Measurements from ENCODE around the gene TOP2A. TPM values are rescaled to one million over a fixed set of nuclear protein-coding genes. Genes with fewer than 3 reads are reported as not detected.

The TOP2A gene
- total RNA-seq, 4 donors from 2014 or later: 0.26 to 145 (median 1.9) TPM; not detected in 1

- Histone ChIP-seq H3K4me1 (peaks cover 42 to 63% of the 10 kb centered on the region in 2 donors), H3K27ac (peak overlapping the region; percentile 89 to 95), H3K9me3 (no peaks in the 10 kb centered on the region), H3K4me3 (no peak overlapping the region), H3K36me3 (no peaks in the 10 kb centered on the region), H3K27me3 (no peaks in the 10 kb centered on the region)
- peak in 1 of 2 donors; percentile 29 for DNase-seq
- intact Hi-C loops (cut with DNase I; ENCODE audit: low total_unique reads): no loop called here
- TF ChIP-seq CTCF (IDR thresholded peaks at IDR 0.05): no peak
- no peak for TF ChIP-seq POLR2A (IDR thresholded peaks at IDR 0.05)
Measured at GRCh38 chr17:40346765-40347158, 70.9 kb downstream of the TOP2A start.

- intact Hi-C loops (cut with DNase I; ENCODE audit: low total_unique reads): no loop called here
Measured at GRCh38 chr17:40345994-40346764, 71.5 kb downstream of the TOP2A start.

GRCh38 chr17:40345161-40345993 lies 72.3 kb downstream of the TOP2A start:
- no peaks in the 10 kb centered on the region for H3K9me3 ChIP-seq
- peaks cover 40 to 64% of the 10 kb centered on the region in 2 donors for H3K4me1 ChIP-seq
- peak overlapping the region; percentile 59 to 93 for H3K4me3 ChIP-seq
- intact Hi-C loops (cut with DNase I; ENCODE audit: low total_unique reads): no loop called here
- peak; percentile 61 to 74 for DNase-seq
- peak in 1 of 4 experiments; percentile 2 for TF ChIP-seq CTCF (IDR thresholded peaks at IDR 0.05)
- peak in 1 of 2 donors; percentile 39 for TF ChIP-seq POLR2A (IDR thresholded peaks at IDR 0.05)
- H3K27ac ChIP-seq: peak overlapping the region; percentile 89 to 95
- no peaks in the 10 kb centered on the region for H3K27me3 ChIP-seq
- no peaks in the 10 kb centered on the region for H3K36me3 ChIP-seq

More at GRCh38 chr17:40345994-40346764, 71.5 kb downstream of the TOP2A start:
- H3K27me3 ChIP-seq: no peaks in the 10 kb centered on the region
- H3K4me3 ChIP-seq: peak overlapping the region; percentile 59 to 93
- TF ChIP-seq POLR2A (IDR thresholded peaks at IDR 0.05): no peak
- TF ChIP-seq CTCF (IDR thresholded peaks at IDR 0.05): no peak
- H3K9me3 ChIP-seq: no peaks in the 10 kb centered on the region
- H3K36me3 ChIP-seq: no peaks in the 10 kb centered on the region
- peaks cover 42 to 63% of the 10 kb centered on the region in 2 donors for H3K4me1 ChIP-seq
- H3K27ac ChIP-seq: peak overlapping the region; percentile 89 to 95
- DNase-seq: peak in 1 of 2 donors; percentile 23

- Histone ChIP-seq H3K27me3 (no peaks in the 10 kb centered on the region), H3K9me3 (no peaks in the 10 kb centered on the region), H3K4me3 (peak overlapping the region; percentile 59 to 93), H3K36me3 (no peaks in the 10 kb centered on the region), H3K27ac (peak overlapping the region; percentile 89 to 95), H3K4me1 (peaks cover 34 to 57% of the 10 kb centered on the region in 2 donors)
- intact Hi-C loops (cut with DNase I; ENCODE audit: low total_unique reads): no loop called here
- TF ChIP-seq CTCF (IDR thresholded peaks at IDR 0.05) (no peak), POLR2A (IDR thresholded peaks at IDR 0.05) (no peak)
- peak in 1 of 2 donors; percentile 26 for DNase-seq
Measured at GRCh38 chr17:40344421-40345160, 73.1 kb downstream of the TOP2A start.
